Type B pancreatic cell (in vitro differentiated cells): Measurements from ENCODE around the gene TIPARP. TPM values are rescaled to one million over a fixed set of nuclear protein-coding genes. Genes with fewer than 3 reads are reported as not detected.
A peak's percentile ranks its signal among the peaks of the same experiment; 100 is the strongest.

ENCODE experiments used
- DNase-seq: peaks from one replicate; pipeline ENCODE4 v3.0.0; 2021; ENCODE audit warnings: mixed read lengths; ENCODE audit not compliant: unreplicated experiment; ENCODE audit errors: extremely low spot score
- H3K27ac Mint-ChIP-seq: 2 replicates; pipeline ENCODE4 v1.8.0; 2021; ENCODE audit warnings: mild to moderate bottlenecking, mixed read lengths
- H3K27me3 Mint-ChIP-seq: 2 replicates; pipeline ENCODE4 v1.8.0; 2021; ENCODE audit warnings: mixed read lengths
- H3K36me3 Mint-ChIP-seq: 2 replicates; pipeline ENCODE4 v1.8.0; 2021; ENCODE audit warnings: mixed read lengths
- H3K4me1 Mint-ChIP-seq: one replicate; pipeline ENCODE4 v1.8.0; 2021; ENCODE audit warnings: mixed read lengths; ENCODE audit not compliant: unreplicated experiment
- H3K4me3 Mint-ChIP-seq: 2 replicates; pipeline ENCODE4 v1.8.0; 2021; ENCODE audit warnings: mild to moderate bottlenecking, mixed read lengths
- H3K9me3 Mint-ChIP-seq: 2 replicates; pipeline ENCODE4 v1.8.0; 2021; ENCODE audit warnings: mixed read lengths
- CTCF ChIP-seq: fragments of 200-600 bp; sonication (generic); conservative IDR thresholded peaks from 2 replicates; pipeline ENCODE4 v1.5.0; 2021; ENCODE audit warnings: antibody characterized with exemption, mild to moderate bottlenecking
- total RNA-seq: library from RNA; stranded (reverse); gene quantifications from 2 replicates; pipeline ENCODE4 v1.2.1, GENCODE V29; 2021; ENCODE audit warnings: low replicate concordance

Gene TIPARP
- total RNA-seq, 1 donor from 2014 or later = 37.5 TPM

GRCh38 chr3:156749244-156749643, 74.9 kb downstream of the TIPARP start:
- H3K36me3 Mint-ChIP-seq = no peaks in the 10 kb centered on the region
- DNase-seq = no peak
- H3K4me3 Mint-ChIP-seq = no peak overlapping the region
- H3K9me3 Mint-ChIP-seq = no peaks in the 10 kb centered on the region
- H3K27me3 Mint-ChIP-seq = peaks cover 3% of the 10 kb centered on the region
- peak overlapping the region; percentile 68 for H3K27ac Mint-ChIP-seq
- peaks cover 33% of the 10 kb centered on the region for H3K4me1 Mint-ChIP-seq
- TF ChIP-seq CTCF = no peak

DNA sequence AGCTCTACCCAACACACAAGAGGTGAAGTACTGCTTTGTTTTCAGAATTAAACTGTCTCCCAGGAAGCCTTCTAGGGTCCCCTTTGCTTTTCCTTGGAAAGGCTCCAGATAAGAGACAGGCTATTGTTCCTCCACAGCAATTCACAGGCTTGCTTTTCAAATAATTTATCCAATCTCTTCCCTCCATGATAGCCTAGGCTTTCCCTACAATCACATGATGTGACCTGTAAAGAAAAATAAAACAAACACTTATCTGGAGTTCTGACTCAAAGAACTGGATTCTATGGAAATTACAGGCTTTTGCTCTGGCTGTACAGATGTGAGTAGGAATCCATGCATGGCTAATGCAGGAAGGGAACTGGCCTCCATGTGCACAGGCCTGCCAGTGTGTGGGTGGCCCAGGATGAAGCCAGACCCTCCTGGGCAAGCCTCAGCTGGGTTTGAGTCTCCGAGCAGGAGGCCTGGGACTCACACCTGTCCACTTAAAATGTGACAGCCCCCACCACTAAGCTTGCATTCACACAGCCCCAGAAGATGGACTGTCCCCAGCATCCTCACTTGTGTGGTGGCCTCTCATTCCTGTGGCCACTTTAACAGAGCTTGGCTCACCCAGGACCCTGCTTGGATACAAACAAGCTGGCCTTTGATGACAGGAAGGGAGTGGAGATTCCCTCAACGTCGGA, 75.9 kb downstream of the TIPARP start:
- Mint-ChIP-seq H3K27me3 (peaks cover 3% of the 10 kb centered on the region), H3K9me3 (no peaks in the 10 kb centered on the region), H3K4me1 (peaks cover 33% of the 10 kb centered on the region), H3K4me3 (no peak overlapping the region), H3K27ac (peak overlapping the region; percentile 54), H3K36me3 (no peaks in the 10 kb centered on the region)
- DNase-seq = no peak
- no peak for TF ChIP-seq CTCF

- H3K4me3 Mint-ChIP-seq = no peak overlapping the region
- peaks cover 3% of the 10 kb centered on the region for H3K27me3 Mint-ChIP-seq
- H3K36me3 Mint-ChIP-seq = no peaks in the 10 kb centered on the region
- DNase-seq = no peak
- TF ChIP-seq CTCF = no peak
- H3K27ac Mint-ChIP-seq = peak overlapping the region; percentile 54
- peaks cover 33% of the 10 kb centered on the region for H3K4me1 Mint-ChIP-seq
- H3K9me3 Mint-ChIP-seq = no peaks in the 10 kb centered on the region
These were observed 76.5 kb downstream of the TIPARP start for GRCh38 chr3:156750874-156751245.

DNA sequence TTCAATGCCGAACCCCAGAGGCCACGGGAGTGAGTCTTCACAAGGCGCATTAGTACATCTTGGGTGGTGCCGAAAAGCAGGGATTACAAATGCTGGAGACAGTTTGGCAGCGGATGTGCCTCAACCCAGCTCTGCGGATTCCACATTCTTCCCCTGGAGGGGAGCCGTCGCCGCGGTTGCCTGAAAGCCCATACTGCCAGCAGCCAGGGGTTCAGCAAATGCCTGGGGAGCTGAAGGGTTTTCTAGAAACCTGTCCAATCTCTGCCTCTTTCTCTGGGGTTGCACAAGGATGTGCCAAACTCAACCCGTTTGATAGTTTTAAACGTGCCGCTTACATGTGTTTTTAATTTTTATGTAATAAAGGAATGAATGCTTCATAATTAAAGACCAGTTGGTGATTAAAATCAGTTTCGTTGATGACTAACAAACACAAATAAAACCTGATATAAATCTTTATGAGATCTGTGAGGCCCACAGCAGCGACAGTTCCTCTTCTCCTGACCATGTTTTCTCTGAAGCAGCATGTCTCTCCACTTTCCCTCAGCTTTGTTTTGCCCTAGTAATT, 77.2 kb downstream of the TIPARP start:
- DNase-seq = no peak
- peak overlapping the region; percentile 62 for H3K27ac Mint-ChIP-seq
- H3K36me3 Mint-ChIP-seq = no peaks in the 10 kb centered on the region

More for the DNA sequence above, 77.2 kb downstream of the TIPARP start:
- H3K9me3 Mint-ChIP-seq = no peaks in the 10 kb centered on the region
- peaks cover 3% of the 10 kb centered on the region for H3K27me3 Mint-ChIP-seq
- no peak for TF ChIP-seq CTCF
- peak overlapping the region; percentile 67 for H3K4me3 Mint-ChIP-seq
- peaks cover 33% of the 10 kb centered on the region for H3K4me1 Mint-ChIP-seq

Other genes with a start within 250 kb of the TIPARP start
- gene SSR3, start 119.5 kb upstream of the TIPARP start, total RNA-seq = 141 and 170 TPM in 2 replicates
- 1.6 and 4.2 TPM in 2 replicates for gene LEKR1, start 151.8 kb downstream of the TIPARP start, total RNA-seq